T-cell (primary cell): ENCODE data around the gene LRRC27. TPM values are rescaled to one million over a fixed set of nuclear protein-coding genes. Genes with fewer than 3 reads are reported as not detected.

Experiments
- ATAC-seq, 4 experiments: fragments of 200-7000 bp in 3 of 4; fragments of 150-1000 bp in 1 of 4; cut with Tn5 transposase; replicated peaks in 1 of 4; 1 replicate in 3 of 4; 2 replicates in 1 of 4; pipeline ENCODE4 v1.10.0; 2021; ENCODE audit warnings: moderate library complexity in 3 of 4, mild to moderate bottlenecking in 2 of 4, moderate number of reproducible peaks in 1 of 4
- CTCF ChIA-PET, 2 donors: fragments of 300-600 bp; sonication (Branson Sonifier 250); formaldehyde crosslinking; loops; one replicate each; lab custom pipeline; 2022; ENCODE audit warnings: antibody characterized with exemption in 2 of 2; lab: Charles Lee
- POLR2A ChIA-PET, 2 donors: fragments of 300-600 bp; sonication (Branson Sonifier 250); formaldehyde crosslinking; loops; one replicate each; lab custom pipeline; 2022; ENCODE audit warnings: antibody characterized with exemption in 2 of 2; lab: Charles Lee
- DNase-seq, 35 experiments: peaks; one replicate each; pipeline versions ENCODE4 v3.0.0 to v3.0.0-alpha.2; 2013 to 2023
- H3K27ac ChIP-seq: one replicate; pipeline ENCODE4 v1.5.1; 2013; ENCODE audit warnings: low read length
- H3K27me3 ChIP-seq, 2 experiments: replicated peaks in 1 of 2; 1 replicate in 1 of 2; 2 replicates in 1 of 2; pipeline versions ENCODE4 v1.6.1 to v1.7.0; 2013; ENCODE audit warnings: low read length in 1 of 2, mixed read lengths in 1 of 2; ENCODE audit not compliant: control insufficient read depth in 2 of 2, insufficient read depth in 2 of 2; ENCODE audit errors: extremely low read depth in 1 of 2
- H3K36me3 ChIP-seq, 2 donors: 1 replicate in 1 of 2; 2 replicates in 1 of 2; pipeline versions ENCODE4 v1.6.1 to v1.7.0; 2013; ENCODE audit warnings: low read length in 1 of 2; ENCODE audit not compliant: control insufficient read depth in 2 of 2, insufficient read depth in 1 of 2; ENCODE audit errors: extremely low read depth in 1 of 2
- H3K4me1 ChIP-seq, 2 experiments: 1 replicate in 1 of 2; 2 replicates in 1 of 2; pipeline versions ENCODE4 v1.6.1 to v1.7.0; 2013; ENCODE audit warnings: low read length in 2 of 2, mixed read lengths in 1 of 2; ENCODE audit not compliant: insufficient read depth in 2 of 2, control insufficient read depth in 1 of 2; ENCODE audit errors: extremely low read depth in 1 of 2
- H3K4me3 ChIP-seq, 2 donors: 1 replicate in 1 of 2; 2 replicates in 1 of 2; pipeline versions ENCODE4 v1.5.1 to v1.7.0; 2013; ENCODE audit warnings: mild to moderate bottlenecking in 2 of 2, low read length in 1 of 2, moderate library complexity in 1 of 2; ENCODE audit not compliant: control insufficient read depth in 1 of 2; ENCODE audit errors: extremely low read depth in 1 of 2
- H3K9me3 ChIP-seq: 2 replicates; pipeline ENCODE4 v1.7.0; 2013
- H3K27ac Mint-ChIP-seq, 2 donors: one replicate each; pipeline ENCODE4 v1.8.0; 2020 to 2021; ENCODE audit warnings: mild to moderate bottlenecking in 2 of 2, mixed read lengths in 2 of 2
- H3K27me3 Mint-ChIP-seq, 2 donors: one replicate each; pipeline ENCODE4 v1.8.0; 2021 to 2022; ENCODE audit warnings: mixed read lengths in 2 of 2
- H3K36me3 Mint-ChIP-seq: one replicate; pipeline ENCODE4 v1.8.0; 2021; ENCODE audit warnings: mixed read lengths
- H3K4me1 Mint-ChIP-seq, 3 donors: one replicate each; pipeline ENCODE4 v1.8.0; 2020 to 2022; ENCODE audit warnings: mixed read lengths in 3 of 3, mild to moderate bottlenecking in 1 of 3
- H3K4me3 Mint-ChIP-seq, 3 donors: one replicate each; pipeline ENCODE4 v1.8.0; 2020 to 2022; ENCODE audit warnings: mild to moderate bottlenecking in 3 of 3, mixed read lengths in 3 of 3, moderate library complexity in 3 of 3
- H3K9me3 Mint-ChIP-seq, 3 donors: one replicate each; pipeline ENCODE4 v1.8.0; 2020 to 2022; ENCODE audit warnings: mixed read lengths in 3 of 3
- WGBS: methylation state at CpG from one replicate; pipeline ENCODE4 v1.1.5; 2013; ENCODE audit warnings: missing lambda C conversion rate; ENCODE audit not compliant: insufficient coverage; 5-methylcytosine and 5-hydroxymethylcytosine counted together
- total RNA-seq, 35 experiments: library from RNA in 6 of 35; stranded (reverse) in 6 of 35; fragments of 120-200 nt in 1 of 35; gene quantifications; one replicate each; pipeline versions ENCODE4 v1.2.1 to v1.2.4 and lab custom pipeline; 2013 to 2026

Gene LRRC27
- total RNA-seq, 5 donors from 2014 or later (not counting 1 experiment from before 2014, with no cell fraction given): 3.1 to 7.8 (median 7.0) TPM

DNA sequence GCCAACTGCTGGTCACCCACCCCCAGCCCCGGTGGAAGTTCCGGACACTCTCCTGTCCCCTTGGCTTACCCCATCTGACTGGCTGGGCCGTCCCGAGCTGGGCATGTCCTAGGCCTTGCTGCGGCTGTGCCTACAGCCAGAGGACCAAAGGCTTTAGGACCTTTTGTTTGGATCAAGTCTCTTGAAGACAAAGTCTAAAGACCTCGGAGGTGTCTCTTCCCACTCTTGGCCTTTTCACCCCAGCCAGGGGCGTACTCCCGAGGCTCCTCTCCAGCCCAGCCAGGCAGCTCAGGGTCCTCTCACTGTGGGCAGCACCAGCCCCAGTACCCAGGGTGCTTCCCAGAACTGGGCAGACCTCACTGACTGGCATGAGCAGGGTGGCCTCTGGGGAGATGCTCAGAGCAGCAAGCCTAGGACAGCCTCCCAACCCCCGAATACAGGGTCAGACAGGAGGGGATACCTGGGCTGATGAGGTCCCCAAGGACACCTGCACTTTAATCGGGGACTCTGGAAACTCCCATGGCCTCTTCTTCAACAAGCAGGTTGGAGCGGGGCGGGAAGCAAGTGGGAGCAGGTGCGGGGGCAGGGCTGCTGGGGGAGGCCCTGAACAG lies 62.3 kb downstream of the LRRC27 start:
- Mint-ChIP-seq H3K36me3 (no peaks in the 10 kb centered on the region), H3K27me3 (no peaks in the 10 kb centered on the region), H3K9me3 (peaks cover 0 to 8% (median 0%) of the 10 kb centered on the region in 3 donors), H3K4me1 (peaks cover 7 to 17% (median 11%) of the 10 kb centered on the region in 3 donors), H3K27ac (peak overlapping the region; percentile 31 to 72), H3K4me3 (peak overlapping the region in 2 of 3 donors; percentile 14 to 44)
- H3K27me3 ChIP-seq: peaks cover 0 to 2% of the 10 kb centered on the region in 2 experiments
- no peaks in the 10 kb centered on the region for H3K9me3 ChIP-seq
- 96% methylated on average over 9 of the region's 13 CpGs for WGBS
- peak overlapping the region; percentile 57 for H3K27ac ChIP-seq
- no peak for ATAC-seq
- peaks cover 7 to 38% of the 10 kb centered on the region in 2 experiments for H3K4me1 ChIP-seq
- POLR2A ChIA-PET: no interaction called here
- H3K4me3 ChIP-seq: no peak overlapping the region
- DNase-seq: no peak
- CTCF ChIA-PET: no interaction called here
- no peaks in the 10 kb centered on the region for H3K36me3 ChIP-seq

DNA sequence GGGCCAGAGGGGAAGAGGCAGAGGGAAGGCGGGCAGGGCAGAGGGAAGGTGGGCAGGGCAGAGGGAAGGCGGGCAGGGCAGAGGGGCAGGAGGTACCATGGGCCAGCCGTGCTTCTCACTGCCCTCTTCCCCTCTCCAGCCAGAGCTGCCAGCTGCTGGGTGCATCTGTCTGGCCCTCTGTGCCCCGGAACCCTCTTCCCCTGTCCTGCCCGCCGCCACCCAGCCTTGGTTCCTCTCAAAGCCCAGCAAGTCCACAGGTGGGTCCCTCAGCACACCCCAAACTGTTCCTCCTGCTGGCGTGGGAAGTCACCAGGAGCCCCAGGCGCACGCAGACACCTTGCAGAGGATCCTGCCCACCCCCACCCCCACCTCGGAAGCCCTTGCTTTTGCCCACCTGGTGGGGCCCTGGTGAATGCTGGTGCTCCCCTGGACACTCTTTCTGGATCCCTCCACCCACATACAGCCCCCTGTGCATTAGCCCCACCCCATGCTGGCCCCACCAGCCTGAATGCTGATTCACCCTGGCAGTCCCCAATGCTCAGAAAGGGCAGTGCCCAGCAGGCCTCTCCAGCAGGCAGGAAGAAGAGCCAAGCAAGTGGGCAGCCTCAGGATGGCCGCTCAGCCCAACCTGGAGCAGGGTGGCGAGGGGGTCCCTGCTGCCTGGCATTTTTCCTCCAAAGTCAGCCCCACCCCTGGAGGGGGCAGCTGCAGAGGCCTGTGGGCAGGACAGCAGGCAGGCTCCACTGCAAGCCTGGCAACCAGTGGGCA lies 63.1 kb downstream of the LRRC27 start:
- H3K27ac ChIP-seq: peak overlapping the region; percentile 57
- peaks cover 7 to 44% of the 10 kb centered on the region in 2 experiments for H3K4me1 ChIP-seq
- H3K27me3 Mint-ChIP-seq: no peaks in the 10 kb centered on the region
- no peaks in the 10 kb centered on the region for H3K36me3 ChIP-seq
- H3K27ac Mint-ChIP-seq: peak overlapping the region; percentile 49 to 72
- no peaks in the 10 kb centered on the region for H3K27me3 ChIP-seq
- CTCF ChIA-PET: no interaction called here
- H3K9me3 Mint-ChIP-seq: peaks cover 0 to 8% (median 0%) of the 10 kb centered on the region in 3 donors
- peak overlapping the region; percentile 21 to 62 (median 44) for H3K4me3 Mint-ChIP-seq
- peaks cover 15 to 25% (median 18%) of the 10 kb centered on the region in 3 donors for H3K4me1 Mint-ChIP-seq
- no peaks in the 10 kb centered on the region for H3K9me3 ChIP-seq
- no peak overlapping the region for H3K4me3 ChIP-seq
- ATAC-seq (no peak), DNase-seq (no peak)
- no peaks in the 10 kb centered on the region for H3K36me3 Mint-ChIP-seq
- 77% methylated on average over 9 of the region's 12 CpGs for WGBS
- POLR2A ChIA-PET: no interaction called here

DNA sequence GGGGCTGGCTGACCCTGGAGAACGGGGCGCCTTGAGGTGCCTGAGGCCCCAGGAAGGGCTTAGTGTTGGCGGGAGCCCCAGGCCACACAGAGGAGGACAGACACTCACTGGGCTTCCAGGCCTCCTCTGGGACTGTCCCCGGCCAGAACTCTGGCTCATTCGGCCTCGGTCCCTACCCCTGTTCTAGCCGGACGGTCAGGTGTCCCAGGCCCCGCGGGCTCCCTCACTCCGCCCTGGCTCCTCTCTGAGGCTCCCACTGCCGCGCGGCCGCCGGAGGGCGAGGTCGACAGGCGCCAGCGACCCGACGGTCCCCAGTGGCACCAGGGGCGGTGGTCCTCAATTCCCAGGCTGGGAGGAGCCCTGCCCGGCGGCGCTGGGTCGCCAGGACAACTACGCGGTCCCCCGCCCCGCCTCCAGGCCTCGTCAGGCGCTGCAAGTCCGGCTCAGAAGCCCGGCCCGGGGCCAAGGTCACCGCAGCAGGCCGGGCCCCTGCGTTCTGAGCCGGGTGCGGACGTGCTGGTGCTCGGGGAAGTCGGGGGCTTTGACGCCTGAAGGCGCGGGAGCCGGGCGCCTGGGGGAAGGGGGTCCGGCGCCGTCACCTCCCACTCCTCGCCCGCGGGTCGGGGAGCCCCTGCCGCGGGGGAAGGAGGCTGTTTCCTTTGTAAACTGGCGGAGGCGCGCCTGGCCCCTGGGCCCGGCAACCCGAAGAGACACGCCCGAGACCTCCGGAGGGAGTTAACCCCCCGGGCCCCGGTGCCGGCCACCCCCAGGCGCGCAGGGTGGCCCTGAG lies 63.9 kb downstream of the LRRC27 start:
- peak overlapping the region in 2 of 3 donors; percentile 44 to 62 for H3K4me3 Mint-ChIP-seq
- 16% methylated on average over 68 of the region's 71 CpGs for WGBS
- H3K9me3 ChIP-seq: no peaks in the 10 kb centered on the region
- H3K4me1 Mint-ChIP-seq: peaks cover 15 to 29% (median 19%) of the 10 kb centered on the region in 3 donors
- peak in 12 of 35 experiments; percentile 6 to 39 (median 29) for DNase-seq
- H3K4me1 ChIP-seq: peaks cover 7 to 50% of the 10 kb centered on the region in 2 experiments
- H3K27me3 Mint-ChIP-seq: no peaks in the 10 kb centered on the region
- peak overlapping the region; percentile 19 to 38 for H3K4me3 ChIP-seq
- H3K27ac ChIP-seq: peak overlapping the region; percentile 57
- POLR2A ChIA-PET: no interaction called here
- no peak overlapping the region for H3K27ac Mint-ChIP-seq
- CTCF ChIA-PET: no interaction called here
- peak; percentile 23 to 45 (median 37) for ATAC-seq
- H3K36me3 Mint-ChIP-seq: no peaks in the 10 kb centered on the region
- no peaks in the 10 kb centered on the region for H3K27me3 ChIP-seq
- H3K36me3 ChIP-seq: no peaks in the 10 kb centered on the region
- H3K9me3 Mint-ChIP-seq: peaks cover 0 to 8% (median 0%) of the 10 kb centered on the region in 3 donors

DNA sequence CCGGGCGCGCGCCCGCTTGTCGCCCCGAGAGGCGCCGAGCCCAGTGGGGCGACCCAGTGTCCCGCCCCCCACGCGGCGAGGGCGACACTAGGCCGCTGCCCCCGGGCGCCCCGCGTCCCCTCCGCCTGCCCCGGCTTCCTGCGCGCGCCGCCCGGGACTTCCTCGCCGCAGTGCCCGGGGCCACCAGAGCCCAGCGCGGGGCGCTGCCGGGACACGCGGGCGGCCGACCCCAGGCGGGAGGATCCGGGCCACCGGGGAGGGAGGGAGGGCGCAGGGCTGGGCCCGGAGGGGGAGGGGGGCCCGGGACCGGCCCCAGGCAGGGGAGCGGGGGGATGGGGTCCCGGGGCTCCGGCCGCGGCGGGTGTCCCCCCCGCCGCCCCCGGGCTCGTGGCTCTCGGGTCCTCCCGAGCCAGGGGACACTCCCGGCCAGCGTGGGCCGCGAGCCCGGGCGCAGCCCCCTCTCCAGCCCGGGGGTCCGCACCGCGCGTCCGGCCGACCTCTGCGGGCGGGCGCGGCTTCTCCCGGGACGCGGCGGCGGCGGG lies 64.6 kb downstream of the LRRC27 start:
- peak overlapping the region in 1 of 3 donors; percentile 88 for H3K4me3 Mint-ChIP-seq
- Histone ChIP-seq H3K36me3 (no peaks in the 10 kb centered on the region), H3K9me3 (no peaks in the 10 kb centered on the region), H3K4me3 (peak overlapping the region; percentile 19 to 38), H3K4me1 (peaks cover 7 to 55% of the 10 kb centered on the region in 2 experiments), H3K27ac (peak overlapping the region; percentile 57), H3K27me3 (no peaks in the 10 kb centered on the region)
- peak; percentile 32 to 84 (median 61) for DNase-seq
- H3K4me1 Mint-ChIP-seq: peaks cover 15 to 29% (median 19%) of the 10 kb centered on the region in 3 donors
- ChIA-PET POLR2A (no interaction called here), CTCF (no interaction called here)
- WGBS: under 1% methylated on average over 78 of the region's 80 CpGs
- no peaks in the 10 kb centered on the region for H3K27me3 Mint-ChIP-seq
- H3K9me3 Mint-ChIP-seq: peaks cover 0 to 8% (median 0%) of the 10 kb centered on the region in 3 donors
- H3K36me3 Mint-ChIP-seq: no peaks in the 10 kb centered on the region
- H3K27ac Mint-ChIP-seq: no peak overlapping the region
- ATAC-seq: peak; percentile 72 to 82 (median 79)

DNA sequence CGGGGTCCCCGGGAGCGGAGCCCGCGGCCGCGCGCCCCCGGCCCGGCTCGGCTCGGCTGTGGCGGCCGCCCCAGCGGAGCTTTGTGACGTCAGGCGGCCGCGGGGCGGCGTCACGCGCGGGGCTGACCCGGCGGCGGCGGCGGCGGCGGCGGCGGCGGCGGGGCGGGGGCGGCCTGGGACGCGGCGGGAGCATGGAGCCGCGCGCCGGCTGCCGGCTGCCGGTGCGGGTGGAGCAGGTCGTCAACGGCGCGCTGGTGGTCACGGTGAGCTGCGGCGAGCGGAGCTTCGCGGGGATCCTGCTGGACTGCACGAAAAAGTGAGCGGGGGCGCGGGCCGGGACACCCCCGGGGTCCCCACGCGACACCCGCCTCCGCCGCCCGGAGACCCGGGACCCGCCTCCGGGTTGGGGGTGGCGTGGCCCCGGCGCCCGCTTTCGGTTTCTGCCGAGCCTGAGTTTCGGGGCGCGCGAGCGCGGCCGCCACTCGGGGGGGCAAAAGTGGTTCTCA lies 65.1 kb downstream of the LRRC27 start, which contains the start of gene PWWP2B:
Gene PWWP2B (plus strand): TSS at position 165 of the 506 bp plus-strand sequence. CDS start 27 bp downstream, at position 192.
- POLR2A ChIA-PET: no interaction called here
- CTCF ChIA-PET: no interaction called here
- Histone ChIP-seq H3K27ac (peak within 1 kb of the TSS; percentile 57), H3K4me1 (peaks cover 7 to 55% of the 10 kb centered on the region in 2 experiments), H3K9me3 (no peaks in the 10 kb centered on the region), H3K27me3 (no peaks in the 10 kb centered on the region), H3K36me3 (no peaks in the 10 kb centered on the region), H3K4me3 (peak within 1 kb of the TSS; percentile 69 to 80)
- peak; percentile 58 to 65 (median 60) for ATAC-seq
- under 1% methylated on average over 84 of the region's 86 CpGs for WGBS
- peak within 1 kb of the TSS; percentile 83 to 89 (median 88) for H3K4me3 Mint-ChIP-seq
- peak within 1 kb of the TSS; percentile 74 to 88 for H3K27ac Mint-ChIP-seq
- no peaks in the 10 kb centered on the region for H3K36me3 Mint-ChIP-seq
- DNase-seq: peak in 33 of 35 experiments; percentile 20 to 82 (median 50)
- H3K27me3 Mint-ChIP-seq: no peaks in the 10 kb centered on the region
- H3K9me3 Mint-ChIP-seq: peaks cover 0 to 6% (median 0%) of the 10 kb centered on the region in 3 donors
- peaks cover 15 to 29% (median 19%) of the 10 kb centered on the region in 3 donors for H3K4me1 Mint-ChIP-seq
